ENCODE data around the gene RAB20. TPM values are rescaled to one million over a fixed set of nuclear protein-coding genes. Genes with fewer than 3 reads are reported as not detected.

RAB20 gene
- total RNA-seq, 1 experiment from 2014 or later: 1.7 TPM

DNA sequence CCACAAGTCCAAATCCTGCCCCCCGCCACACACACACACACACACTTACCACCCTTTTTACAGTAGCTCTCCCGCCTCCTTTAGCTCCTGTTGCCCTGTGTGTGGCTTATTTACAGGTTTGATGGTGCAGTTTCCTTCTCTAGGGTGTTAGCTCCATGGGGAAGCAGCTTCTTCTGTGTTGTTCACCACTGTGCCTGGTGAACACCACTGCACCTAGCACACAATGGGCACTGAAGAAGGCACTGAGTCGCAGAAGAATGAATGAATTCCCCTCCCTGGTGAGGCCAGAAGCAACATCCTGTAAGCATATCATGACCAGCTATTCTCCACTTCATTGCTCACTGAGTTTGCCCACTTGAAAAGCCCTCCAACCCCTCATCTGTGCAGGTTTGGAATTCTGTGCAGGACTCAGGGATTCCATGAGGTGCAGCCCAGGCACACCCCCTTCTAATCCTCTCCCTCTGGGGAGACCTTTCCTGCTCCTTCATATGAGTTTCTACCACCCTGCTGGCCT is 3.0 kb upstream of the RAB20 start:
- CTCF ChIA-PET: interaction anchor here (1.1 kb wide), 1 partner anchor 29 kb away, joined by 3 read pairs; no protein-coding TSS in a partner anchor
- Mint-ChIP-seq H3K4me1 (ENCODE audit: insufficient read depth, unreplicated experiment) (peaks cover 13% of the 10 kb centered on the region), H3K4me3 (ENCODE audit: unreplicated experiment) (no peak overlapping the region), H3K9me3 (ENCODE audit: unreplicated experiment) (no peaks in the 10 kb centered on the region), H3K36me3 (ENCODE audit: insufficient read depth, unreplicated experiment) (peaks cover 5% of the 10 kb centered on the region), H3K27ac (ENCODE audit: low read depth, unreplicated experiment) (no peak overlapping the region), H3K27me3 (ENCODE audit: insufficient read depth, unreplicated experiment) (no peaks in the 10 kb centered on the region)
- BruUV-seq (replicated peaks): no TSS peak
- POLR2A ChIA-PET: no interaction called here
- DNase-seq (ENCODE audit: unreplicated experiment): no peak
- TF ChIP-seq, protein P1, sequence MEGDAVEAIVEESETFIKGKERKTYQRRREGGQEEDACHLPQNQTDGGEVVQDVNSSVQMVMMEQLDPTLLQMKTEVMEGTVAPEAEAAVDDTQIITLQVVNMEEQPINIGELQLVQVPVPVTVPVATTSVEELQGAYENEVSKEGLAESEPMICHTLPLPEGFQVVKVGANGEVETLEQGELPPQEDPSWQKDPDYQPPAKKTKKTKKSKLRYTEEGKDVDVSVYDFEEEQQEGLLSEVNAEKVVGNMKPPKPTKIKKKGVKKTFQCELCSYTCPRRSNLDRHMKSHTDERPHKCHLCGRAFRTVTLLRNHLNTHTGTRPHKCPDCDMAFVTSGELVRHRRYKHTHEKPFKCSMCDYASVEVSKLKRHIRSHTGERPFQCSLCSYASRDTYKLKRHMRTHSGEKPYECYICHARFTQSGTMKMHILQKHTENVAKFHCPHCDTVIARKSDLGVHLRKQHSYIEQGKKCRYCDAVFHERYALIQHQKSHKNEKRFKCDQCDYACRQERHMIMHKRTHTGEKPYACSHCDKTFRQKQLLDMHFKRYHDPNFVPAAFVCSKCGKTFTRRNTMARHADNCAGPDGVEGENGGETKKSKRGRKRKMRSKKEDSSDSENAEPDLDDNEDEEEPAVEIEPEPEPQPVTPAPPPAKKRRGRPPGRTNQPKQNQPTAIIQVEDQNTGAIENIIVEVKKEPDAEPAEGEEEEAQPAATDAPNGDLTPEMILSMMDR (IDR thresholded peaks at IDR 0.05; ENCODE audit: unreplicated experiment): no peak
- intact Hi-C loops (cut with micrococcal nuclease): no loop called here

DNA sequence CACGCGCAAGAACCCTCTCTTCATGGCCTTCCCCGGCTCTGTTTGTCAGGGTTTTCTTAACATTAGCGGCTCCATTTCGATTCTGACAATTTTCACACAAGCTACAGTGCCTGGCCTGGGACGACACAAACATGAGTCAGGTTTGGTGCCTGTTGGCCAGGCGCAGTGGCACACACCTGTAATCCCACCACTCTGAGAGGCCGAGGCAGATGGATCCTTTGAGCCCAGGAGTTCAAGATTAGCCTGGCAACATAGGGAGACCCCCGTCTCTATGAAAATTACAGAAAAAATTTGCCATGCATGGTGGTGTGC is 1.9 kb upstream of the RAB20 start:
- BruUV-seq (replicated peaks): no TSS peak
- CTCF ChIA-PET: no interaction called here
- no peak overlapping the region for H3K4me3 Mint-ChIP-seq (ENCODE audit: unreplicated experiment)

DNA sequence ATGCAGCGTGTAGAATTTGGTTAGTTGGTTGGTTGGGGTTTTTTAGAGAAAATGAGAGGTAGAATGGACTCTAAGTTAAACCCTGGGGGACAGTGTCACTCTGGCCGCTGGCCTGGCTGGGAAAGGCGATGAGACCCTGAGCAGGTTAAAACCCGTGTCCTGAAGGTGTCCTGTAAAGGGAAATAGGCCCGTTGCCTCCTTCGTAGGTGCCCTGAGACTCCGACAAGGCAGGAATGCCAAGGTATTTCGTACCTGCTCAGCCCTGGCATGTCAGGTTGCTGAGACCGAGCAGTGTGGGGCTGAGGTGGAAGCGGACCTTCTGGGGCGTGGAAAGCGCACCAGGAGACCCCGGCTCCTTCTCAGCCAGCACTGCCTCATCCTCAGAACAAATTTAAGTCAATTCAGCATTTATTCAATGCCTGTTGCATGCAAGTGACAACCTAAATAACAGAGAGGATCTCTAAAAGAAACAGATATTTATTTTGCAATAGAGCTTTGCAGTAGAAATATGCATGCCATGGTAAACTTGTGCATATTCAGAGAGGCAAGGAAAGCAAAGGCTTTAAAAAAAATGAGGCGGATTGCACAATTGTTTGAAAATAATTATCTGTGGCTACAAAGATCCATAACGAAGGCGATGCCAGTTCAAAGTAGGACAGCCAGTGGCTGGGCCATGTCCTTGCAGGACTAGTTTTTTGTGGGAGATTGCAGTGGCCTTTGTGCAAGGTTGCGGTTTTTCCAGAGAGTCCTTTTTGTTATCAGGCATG is 1.4 kb upstream of the RAB20 start:
- Mint-ChIP-seq H3K4me3 (ENCODE audit: unreplicated experiment) (peak overlapping the region; percentile 88), H3K27me3 (ENCODE audit: insufficient read depth, unreplicated experiment) (no peaks in the 10 kb centered on the region), H3K27ac (ENCODE audit: low read depth, unreplicated experiment) (no peak overlapping the region), H3K36me3 (ENCODE audit: insufficient read depth, unreplicated experiment) (peaks cover 5% of the 10 kb centered on the region), H3K4me1 (ENCODE audit: insufficient read depth, unreplicated experiment) (peaks cover 13% of the 10 kb centered on the region), H3K9me3 (ENCODE audit: unreplicated experiment) (no peaks in the 10 kb centered on the region)
- POLR2A ChIA-PET: interaction anchor here (0.7 to 3.6 kb wide), 16 partner anchors 16 to 425 kb away, joined by 3 to 18 read pairs (median 4); partner anchors contain the start of gene NAXD
- no peak for DNase-seq (ENCODE audit: unreplicated experiment)
- no TSS peak for BruUV-seq (replicated peaks)
- TF ChIP-seq, protein P1 (IDR thresholded peaks at IDR 0.05; ENCODE audit: unreplicated experiment): no peak
- CTCF ChIA-PET: interaction anchor here (0.7 to 2.3 kb wide), 2 partner anchors 107 to 111 kb away, joined by 6 to 7 read pairs; no protein-coding TSS in a partner anchor
- intact Hi-C loops (cut with micrococcal nuclease): no loop called here

More for the DNA sequence above, 1.9 kb upstream of the RAB20 start:
- H3K36me3 Mint-ChIP-seq (ENCODE audit: insufficient read depth, unreplicated experiment): peaks cover 5% of the 10 kb centered on the region
- no peaks in the 10 kb centered on the region for H3K9me3 Mint-ChIP-seq (ENCODE audit: unreplicated experiment)
- TF ChIP-seq, protein P1 (IDR thresholded peaks at IDR 0.05; ENCODE audit: unreplicated experiment): no peak
- intact Hi-C loops (cut with micrococcal nuclease): no loop called here
- POLR2A ChIA-PET: no interaction called here
- DNase-seq (ENCODE audit: unreplicated experiment): no peak
- H3K4me1 Mint-ChIP-seq (ENCODE audit: insufficient read depth, unreplicated experiment): peaks cover 13% of the 10 kb centered on the region
- no peaks in the 10 kb centered on the region for H3K27me3 Mint-ChIP-seq (ENCODE audit: insufficient read depth, unreplicated experiment)
- H3K27ac Mint-ChIP-seq (ENCODE audit: low read depth, unreplicated experiment): no peak overlapping the region

DNA sequence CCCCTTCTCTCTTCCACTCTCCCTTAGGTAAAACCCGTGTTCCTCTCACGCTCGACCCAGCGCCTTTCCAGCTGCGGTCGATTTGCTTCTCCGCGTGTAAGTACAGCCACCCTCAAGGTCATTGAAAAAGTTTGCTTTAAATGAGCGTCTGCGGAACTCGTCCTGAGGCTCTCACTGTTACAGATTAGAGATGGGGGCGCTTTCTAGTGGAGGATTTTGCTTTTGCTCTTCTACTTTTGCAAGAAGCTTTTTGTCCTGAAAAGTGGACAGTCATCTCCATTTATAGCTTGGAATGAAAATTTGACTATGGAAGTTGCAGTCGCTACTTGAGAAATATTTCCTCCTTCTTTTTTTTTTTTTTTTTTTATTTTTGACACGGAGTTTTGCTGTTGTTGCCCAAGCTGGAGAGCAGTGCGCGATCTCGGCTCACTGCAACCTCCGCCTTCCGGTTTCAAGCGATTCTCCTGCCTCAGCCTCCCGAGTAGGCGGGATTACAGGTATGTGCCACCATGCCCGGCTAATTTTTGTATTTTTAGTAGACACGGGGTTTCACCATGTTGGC is 595 bp upstream of the RAB20 start:
- ChIA-PET POLR2A (interaction anchor here (0.5 to 3.6 kb wide), 28 partner anchors 7 to 1474 kb away, joined by 3 to 18 read pairs (median 4); partner anchors contain the start of genes COL4A1, COL4A2 and NAXD), CTCF (interaction anchor here (0.6 to 2.3 kb wide), 5 partner anchors 54 to 1988 kb away, joined by 3 to 7 read pairs (median 4); no protein-coding TSS in a partner anchor)
- no TSS peak for BruUV-seq (replicated peaks)
- Mint-ChIP-seq H3K4me3 (ENCODE audit: unreplicated experiment) (peak overlapping the region; percentile 88), H3K27ac (ENCODE audit: low read depth, unreplicated experiment) (no peak overlapping the region), H3K9me3 (ENCODE audit: unreplicated experiment) (no peaks in the 10 kb centered on the region), H3K36me3 (ENCODE audit: insufficient read depth, unreplicated experiment) (peaks cover 5% of the 10 kb centered on the region), H3K27me3 (ENCODE audit: insufficient read depth, unreplicated experiment) (no peaks in the 10 kb centered on the region), H3K4me1 (ENCODE audit: insufficient read depth, unreplicated experiment) (peaks cover 13% of the 10 kb centered on the region)
- intact Hi-C loops (cut with micrococcal nuclease): no loop called here
- TF ChIP-seq, protein P1 (IDR thresholded peaks at IDR 0.05; ENCODE audit: unreplicated experiment): no peak
- DNase-seq (ENCODE audit: unreplicated experiment): no peak
